SK-N-DZ (cell line): ENCODE results near the gene UCK1.
"Not testable (repeated sequence)": the region's sequence is repeated elsewhere in the genome, so short reads cannot be mapped to it uniquely, and the experiment has no call there.

ENCODE experiments used
- DNase-seq: peaks from one replicate; pipeline ENCODE4 v3.0.0-alpha.2; 2015; ENCODE audit warnings: low spot score

Gene UCK1

GRCh38 chr9:131523451-131524435 is 7.3 kb downstream of the UCK1 start:
- DNase-seq: no peak

DNA sequence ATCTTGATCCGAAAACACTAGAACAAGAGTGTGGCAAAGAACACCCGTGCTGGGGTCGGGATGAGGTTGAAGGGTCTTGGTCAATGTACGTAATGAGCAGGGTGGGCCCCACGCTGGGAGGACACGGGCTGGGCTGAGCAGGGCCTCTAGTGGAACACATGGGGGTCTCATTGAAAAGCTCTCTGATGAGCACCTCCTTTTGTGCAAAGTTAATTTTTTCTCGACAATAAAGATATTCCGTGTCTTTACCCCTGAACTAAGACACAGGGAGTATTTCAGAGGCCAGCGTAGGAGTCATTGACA is 8.0 kb downstream of the UCK1 start:
- no peak for DNase-seq

DNA sequence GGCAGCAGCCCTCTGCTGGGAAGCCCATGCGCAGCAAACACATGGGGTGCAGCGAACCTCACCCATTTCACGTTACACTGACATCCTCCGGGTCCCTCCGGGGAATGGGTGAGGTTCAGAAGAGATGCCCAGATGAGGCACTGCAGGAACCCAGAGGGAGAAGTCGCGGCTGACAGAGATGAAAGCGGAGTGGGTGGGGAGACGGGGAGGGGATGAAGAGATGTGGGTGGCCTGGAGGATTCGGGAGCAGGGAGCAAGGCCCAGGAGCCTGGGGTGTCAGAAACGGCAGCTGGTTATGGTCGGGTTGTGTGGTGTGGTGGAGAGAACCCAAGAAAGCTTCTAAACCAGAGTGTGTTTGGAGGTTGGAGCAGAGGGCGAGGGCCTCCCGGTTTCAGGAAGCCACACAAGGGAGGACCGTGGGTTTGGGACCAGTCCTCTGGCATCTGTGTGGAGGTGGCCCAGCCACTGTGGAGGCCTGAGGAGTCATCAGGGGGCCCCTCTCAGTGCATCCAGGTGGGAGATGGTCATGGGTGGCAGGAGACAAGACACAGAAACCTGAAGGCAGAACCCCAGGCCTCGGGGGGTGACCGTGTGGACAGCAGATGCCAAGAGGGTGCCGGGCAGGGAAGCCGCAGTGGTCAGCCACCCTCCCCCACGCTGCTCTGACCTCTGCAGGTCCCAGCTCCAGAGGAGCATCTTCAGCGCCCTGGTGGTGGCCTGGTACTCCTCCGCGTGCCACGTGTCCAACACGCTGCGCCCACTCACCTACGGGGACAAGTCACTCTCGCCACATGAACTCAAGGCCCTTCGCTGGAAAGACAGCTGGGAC is 8.6 kb downstream of the UCK1 start:
- no peak for DNase-seq

GRCh38 chr9:131521822-131522221 is 9.2 kb downstream of the UCK1 start:
- no peak for DNase-seq

GRCh38 chr9:131521203-131521602 is 9.9 kb downstream of the UCK1 start:
- no peak for DNase-seq

GRCh38 chr9:131520503-131520902 is 10.6 kb downstream of the UCK1 start:
- no peak for DNase-seq

GRCh38 chr9:131518553-131518952 is 12.5 kb downstream of the UCK1 start:
- DNase-seq: no peak

- DNase-seq: no peak
Measured at GRCh38 chr9:131517761-131518190, 13.3 kb downstream of the UCK1 start.

- no peak for DNase-seq
Measured at GRCh38 chr9:131516930-131517329, 14.1 kb downstream of the UCK1 start.

- no peak for DNase-seq
Measured at GRCh38 chr9:131516100-131516499, 15.0 kb downstream of the UCK1 start.

DNA sequence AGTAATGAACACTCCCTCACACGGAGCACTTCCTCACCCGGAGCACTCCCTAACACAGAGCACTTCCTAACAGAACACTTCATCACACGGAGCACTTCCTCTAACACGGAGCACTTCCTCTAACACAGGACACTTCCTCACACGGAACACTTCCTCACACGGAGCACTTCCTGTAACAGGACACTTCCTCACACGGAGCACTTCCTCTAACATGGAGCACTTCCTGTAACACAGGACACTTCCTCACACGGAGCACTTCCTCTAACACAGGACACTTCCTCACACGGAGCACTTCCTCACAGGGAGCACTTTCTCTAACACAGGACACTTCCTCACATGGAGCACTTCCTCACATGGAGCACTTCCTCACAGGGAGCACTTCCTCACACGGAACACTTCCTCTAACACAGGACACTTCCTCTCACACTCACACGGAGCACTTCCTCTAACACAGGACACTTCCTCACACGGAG is 15.5 kb downstream of the UCK1 start:
- DNase-seq: not testable (repeated sequence)

DNA sequence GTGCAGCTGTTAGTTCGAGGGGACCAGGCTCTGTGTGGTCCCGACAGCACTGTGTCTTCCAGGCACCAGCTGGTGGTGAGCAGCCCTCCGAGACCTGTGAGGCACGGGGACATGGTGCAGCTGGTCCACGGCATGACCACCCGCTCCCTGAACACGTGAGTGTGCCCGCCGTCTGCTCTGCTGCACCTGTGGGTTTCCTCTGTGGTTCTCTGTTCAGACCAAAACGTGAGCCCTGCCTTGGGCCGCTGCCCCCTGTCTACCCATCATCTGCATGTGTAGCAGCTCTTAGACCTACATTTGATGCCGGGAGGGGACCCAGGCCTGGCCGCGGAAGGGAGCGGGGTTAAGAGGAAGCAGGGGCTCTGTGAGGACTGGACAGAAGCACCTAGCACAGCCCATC is 17.9 kb downstream of the UCK1 start:
- no peak for DNase-seq

DNA sequence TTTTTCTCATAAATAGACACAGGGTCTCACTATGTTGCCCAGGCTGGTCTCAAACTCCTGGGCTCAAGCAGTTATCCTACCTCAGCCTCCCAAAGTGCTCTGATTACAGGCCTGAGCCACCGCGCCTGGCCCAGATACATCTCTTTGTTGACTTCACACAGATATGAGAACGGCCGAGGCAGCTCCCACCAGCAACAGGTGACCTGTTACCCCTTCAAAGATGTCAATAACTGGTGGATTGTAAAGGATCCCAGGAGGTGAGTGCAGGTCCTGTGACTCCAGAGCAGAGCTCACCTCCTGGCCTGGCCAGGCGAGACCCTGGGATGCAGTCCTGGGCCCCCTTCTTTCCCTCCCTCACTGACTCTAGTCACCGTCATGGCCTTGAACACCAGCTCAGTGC is 19.2 kb downstream of the UCK1 start:
- DNase-seq: no peak

GRCh38 chr9:131511416-131511815 is 19.6 kb downstream of the UCK1 start:
- DNase-seq: no peak

- DNase-seq: no peak
Measured at GRCh38 chr9:131505012-131505411, 26.1 kb downstream of the UCK1 start.

- peak; percentile 27 for DNase-seq
Measured at GRCh38 chr9:131503626-131504465, 27.2 kb downstream of the UCK1 start.

DNA sequence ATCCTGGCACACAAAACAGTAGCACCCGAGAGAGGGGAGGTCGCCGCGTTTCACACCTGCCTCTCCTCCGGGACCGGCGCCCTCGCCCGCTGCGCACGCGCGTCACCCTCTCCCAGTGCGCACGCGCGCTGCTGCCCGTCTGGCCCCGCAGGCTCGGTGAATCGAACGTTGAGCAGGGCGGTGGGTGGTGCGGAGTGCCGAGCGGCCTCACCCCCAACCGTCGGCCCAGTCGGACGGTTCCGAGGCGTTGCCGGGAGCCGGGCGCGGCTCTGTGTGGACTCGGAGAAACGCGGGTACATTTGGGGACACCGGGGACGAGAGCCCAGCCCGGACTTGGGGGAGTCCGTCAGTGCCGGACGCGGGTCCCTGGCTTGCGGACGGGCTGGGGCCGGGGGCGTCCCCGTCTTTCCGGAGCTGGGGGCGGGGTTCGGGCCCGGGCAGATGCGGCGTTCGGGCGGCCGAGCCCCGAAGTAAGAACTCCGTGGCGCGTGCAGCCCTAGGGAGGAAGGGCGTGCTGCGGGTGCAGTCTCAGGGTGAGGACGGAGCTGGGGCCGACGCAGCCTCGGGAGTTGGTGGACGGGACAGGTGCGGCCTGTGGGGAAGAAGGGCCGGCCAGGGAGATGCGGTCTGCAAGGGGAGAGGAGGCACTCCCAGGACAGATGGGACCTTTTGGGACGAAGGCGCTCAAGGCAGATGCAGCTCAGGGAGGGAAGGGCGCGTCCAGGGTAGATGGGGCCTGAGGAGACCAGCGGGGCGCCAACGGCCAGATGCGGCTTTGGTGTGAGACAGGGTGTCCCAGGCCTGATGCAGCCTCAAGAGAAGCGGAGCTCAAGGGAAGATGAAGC is 28.1 kb downstream of the UCK1 start, which contains the start of gene POMT1:
Gene POMT1, plus strand, starts transcription at position 138 of the 845 bp plus-strand sequence. CDS start 1,301 bp downstream, outside the sequence.
- DNase-seq: peak; percentile 88

GRCh38 chr9:131500939-131501541 is 30.0 kb downstream of the UCK1 start:
- DNase-seq: no peak

- no peak for DNase-seq
Measured at GRCh38 chr9:131500377-131500776, 30.7 kb downstream of the UCK1 start.

GRCh38 chr9:131499254-131499767 is 31.8 kb downstream of the UCK1 start:
- no peak for DNase-seq
